ENCODE data around the gene BBOX1.

DNA sequence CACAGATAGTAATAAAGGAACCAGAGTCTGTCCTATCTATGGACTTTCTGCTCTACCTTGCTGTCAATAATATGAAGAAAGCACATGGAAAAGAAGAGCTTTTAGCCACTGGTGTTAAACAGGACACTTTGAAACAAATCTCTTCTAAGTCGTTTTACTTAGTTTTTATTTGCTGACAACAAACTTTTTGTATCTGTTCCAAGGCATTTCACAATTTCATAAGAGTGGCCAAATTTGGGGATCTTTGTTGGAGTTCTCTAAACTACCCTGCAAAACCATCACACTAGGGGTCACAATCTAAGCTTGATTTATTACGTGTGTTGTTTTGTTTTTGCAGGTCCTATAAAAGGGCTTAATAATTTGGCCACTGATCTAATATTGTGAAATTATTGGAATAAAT, 54.4 kb downstream of the BBOX1 start:
- TF ChIP-seq, protein P1, sequence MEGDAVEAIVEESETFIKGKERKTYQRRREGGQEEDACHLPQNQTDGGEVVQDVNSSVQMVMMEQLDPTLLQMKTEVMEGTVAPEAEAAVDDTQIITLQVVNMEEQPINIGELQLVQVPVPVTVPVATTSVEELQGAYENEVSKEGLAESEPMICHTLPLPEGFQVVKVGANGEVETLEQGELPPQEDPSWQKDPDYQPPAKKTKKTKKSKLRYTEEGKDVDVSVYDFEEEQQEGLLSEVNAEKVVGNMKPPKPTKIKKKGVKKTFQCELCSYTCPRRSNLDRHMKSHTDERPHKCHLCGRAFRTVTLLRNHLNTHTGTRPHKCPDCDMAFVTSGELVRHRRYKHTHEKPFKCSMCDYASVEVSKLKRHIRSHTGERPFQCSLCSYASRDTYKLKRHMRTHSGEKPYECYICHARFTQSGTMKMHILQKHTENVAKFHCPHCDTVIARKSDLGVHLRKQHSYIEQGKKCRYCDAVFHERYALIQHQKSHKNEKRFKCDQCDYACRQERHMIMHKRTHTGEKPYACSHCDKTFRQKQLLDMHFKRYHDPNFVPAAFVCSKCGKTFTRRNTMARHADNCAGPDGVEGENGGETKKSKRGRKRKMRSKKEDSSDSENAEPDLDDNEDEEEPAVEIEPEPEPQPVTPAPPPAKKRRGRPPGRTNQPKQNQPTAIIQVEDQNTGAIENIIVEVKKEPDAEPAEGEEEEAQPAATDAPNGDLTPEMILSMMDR (IDR thresholded peaks at IDR 0.05): no peak
- TF ChIP-seq EP300 (IDR thresholded peaks at IDR 0.05): no peak

Measured in upper lobe of left lung (tissue), 4 donors.